Renal cortex interstitium (tissue), 11 donors: ENCODE measurements around the gene TMIE. TPM values are rescaled to one million over a fixed set of nuclear protein-coding genes. Genes with fewer than 3 reads are reported as not detected.

Experiments
- DNase-seq, 11 donors: peaks; one replicate each; pipeline ENCODE4 v3.0.0-alpha.2; 2013; ENCODE audit warnings: low read depth in 9 of 11, low spot score in 4 of 11; ENCODE audit errors: extremely low read depth in 1 of 11
- polyA plus RNA-seq, 3 donors: library from polyadenylated mRNA; unstranded; fragments of 120-200 nt; gene quantifications; one replicate each; pipeline ENCODE4 v1.2.1, GENCODE V29; 2013; ENCODE audit not compliant: insufficient read length in 3 of 3

TMIE gene
- polyA plus RNA-seq, 3 donors: 0.70 to 1.0 (median 0.84) TPM

DNA sequence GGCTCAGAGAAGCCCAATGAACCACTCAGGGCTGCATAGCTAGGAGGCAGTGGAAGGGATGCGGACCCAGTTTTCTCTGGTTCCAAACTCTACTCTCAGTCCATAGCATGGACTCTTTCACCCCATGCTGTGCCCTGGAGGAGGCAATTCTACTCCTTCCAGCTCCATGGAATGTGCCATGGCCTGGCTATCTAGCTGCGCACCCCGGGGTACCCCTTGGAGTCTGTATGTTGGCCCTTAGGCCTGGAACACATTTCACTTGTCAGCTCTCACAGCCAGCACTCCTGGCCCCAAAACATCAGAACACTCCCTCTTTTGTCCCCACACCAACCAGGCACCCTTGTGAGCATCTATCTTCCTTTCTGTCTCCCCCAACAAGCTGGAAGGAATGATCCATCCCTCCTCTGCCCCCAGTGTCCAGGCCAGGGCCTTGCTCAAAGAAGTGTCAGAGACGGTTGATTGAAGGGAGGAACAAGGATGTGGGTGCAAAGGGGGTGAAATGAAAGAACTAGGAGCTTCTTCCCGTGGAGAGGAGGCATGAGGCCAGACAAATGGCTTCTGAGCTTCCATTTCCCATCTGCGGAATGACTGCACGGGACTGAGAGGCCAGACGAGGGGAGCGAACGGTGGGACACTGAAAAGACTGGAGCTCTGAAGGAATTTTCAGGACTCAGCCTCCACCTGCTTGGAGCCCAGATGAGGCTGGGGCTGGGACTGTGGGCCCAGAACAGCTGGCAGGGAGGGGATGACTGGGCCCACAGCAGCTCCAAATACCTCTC lies 13.7 kb downstream of the TMIE start:
- no peak for DNase-seq

DNA sequence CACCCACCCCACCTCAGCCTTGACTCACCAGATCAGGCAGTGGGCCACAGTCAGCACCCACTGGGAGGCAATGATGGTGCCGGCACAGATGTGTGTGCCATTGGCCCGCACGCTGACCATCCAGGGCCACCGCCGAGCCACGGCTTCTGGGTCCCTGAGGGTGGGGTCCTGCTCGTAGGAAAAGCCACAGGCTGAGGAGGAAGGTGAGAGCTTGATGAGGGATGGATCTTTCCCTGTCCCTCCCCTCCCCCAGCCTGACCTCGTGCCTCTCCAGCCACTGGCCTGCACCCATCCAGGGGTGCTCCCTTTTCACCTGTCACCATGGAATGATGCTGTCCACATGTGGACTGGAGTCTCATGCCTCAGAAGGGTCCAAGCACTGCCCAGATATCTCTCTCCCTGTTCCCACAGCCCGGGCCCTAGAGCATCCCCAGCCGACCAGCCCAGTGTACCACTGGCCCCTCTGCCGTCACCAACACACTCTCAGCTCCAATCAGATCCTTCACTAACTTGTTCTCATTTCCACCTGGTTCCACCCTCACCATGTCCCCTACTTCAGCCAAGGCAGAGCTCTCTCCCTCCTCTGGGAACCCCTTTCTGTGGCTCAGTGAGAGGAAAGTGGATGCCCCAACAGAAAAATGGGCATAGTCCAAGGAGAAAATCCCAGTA lies 14.4 kb downstream of the TMIE start:
- DNase-seq: no peak

DNA sequence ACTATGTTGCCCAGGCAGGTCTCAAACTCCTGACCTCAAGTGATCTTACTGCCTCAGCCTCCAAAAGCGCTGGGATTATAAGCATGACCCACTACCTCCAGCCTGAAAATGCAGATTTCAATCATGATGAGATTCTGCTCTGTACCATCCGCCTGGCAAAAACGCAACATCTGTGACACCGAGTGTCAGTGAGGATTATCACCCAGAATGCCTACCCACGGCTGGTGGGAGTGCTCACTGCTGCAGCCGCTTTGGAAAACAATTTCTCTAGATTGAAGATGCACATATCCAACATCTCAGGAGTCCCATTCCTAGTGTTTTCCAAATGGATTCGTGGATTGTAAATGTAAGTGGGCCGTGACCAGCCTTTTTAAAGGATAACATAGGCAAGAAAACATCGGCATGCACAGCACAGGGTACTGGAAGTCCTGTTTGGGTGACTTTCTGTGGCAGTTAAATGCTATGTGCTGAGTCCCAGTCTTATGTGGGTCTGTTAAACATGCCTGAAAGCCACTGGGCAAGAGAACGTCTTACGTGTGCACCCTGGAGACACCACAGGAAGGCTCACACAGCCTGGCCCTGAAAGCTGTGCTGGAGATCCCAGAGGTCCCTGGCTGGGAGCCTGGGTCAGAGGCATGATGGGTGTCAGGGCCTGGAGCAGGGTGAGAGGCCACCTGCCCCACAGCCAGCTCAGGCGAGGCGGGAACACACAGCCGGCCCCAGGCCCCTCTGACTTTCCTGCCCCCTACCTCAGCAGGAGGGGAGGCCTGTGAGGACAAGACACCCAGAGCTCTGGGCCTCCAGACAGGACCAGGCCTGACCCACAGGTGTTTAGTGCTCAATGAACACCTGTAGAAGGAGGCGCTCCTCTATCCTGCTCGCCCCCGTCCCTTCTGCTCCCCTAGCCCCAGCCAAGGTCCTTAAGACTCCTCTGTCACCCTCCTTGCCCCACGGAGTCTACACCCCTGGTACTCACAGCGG lies 15.6 kb downstream of the TMIE start:
- DNase-seq: no peak

DNA sequence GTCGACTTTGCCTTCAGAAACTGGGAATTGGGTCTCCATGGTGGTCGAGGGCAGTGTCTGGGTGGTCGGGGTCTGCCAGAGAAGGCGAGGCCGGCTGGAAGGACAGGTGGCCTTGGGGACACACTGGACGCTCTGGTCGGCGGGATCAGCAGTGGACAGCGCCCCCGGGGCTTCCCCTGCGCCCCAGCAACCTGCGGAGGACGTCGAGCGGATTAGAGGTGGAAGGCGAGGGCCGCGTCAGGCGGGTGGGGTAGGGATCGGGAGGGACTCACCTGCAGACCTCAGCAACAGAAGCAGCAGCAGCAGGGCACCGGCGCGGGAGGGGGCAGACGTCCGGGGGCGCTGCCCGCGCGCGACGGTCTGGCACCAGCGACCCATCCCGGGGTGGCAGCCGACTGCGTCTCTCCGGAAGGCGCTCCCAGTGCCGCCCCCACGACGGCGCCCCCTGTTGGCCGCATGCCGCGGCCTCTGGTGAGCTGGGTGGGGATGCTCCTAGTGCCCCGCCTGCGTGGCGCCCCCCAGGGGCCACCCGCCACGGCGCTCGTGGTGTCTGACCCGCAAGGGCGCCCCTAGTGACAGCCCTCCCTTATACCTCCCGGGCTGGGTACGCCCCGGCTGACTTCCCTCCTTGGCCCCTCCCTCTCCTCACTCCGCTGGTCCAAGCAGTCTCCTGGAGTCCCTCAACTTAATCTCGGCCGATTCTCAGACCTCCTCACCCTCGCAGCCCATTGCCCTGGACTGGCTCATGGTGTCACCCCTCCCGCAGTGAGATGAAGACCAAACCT lies 16.4 kb downstream of the TMIE start, which contains the start of gene PRSS50:
TSS of gene PRSS50 (minus strand) at position 423 of the 785 bp plus-strand sequence. CDS start at position 378, 45 bp downstream.
- no peak for DNase-seq

DNA sequence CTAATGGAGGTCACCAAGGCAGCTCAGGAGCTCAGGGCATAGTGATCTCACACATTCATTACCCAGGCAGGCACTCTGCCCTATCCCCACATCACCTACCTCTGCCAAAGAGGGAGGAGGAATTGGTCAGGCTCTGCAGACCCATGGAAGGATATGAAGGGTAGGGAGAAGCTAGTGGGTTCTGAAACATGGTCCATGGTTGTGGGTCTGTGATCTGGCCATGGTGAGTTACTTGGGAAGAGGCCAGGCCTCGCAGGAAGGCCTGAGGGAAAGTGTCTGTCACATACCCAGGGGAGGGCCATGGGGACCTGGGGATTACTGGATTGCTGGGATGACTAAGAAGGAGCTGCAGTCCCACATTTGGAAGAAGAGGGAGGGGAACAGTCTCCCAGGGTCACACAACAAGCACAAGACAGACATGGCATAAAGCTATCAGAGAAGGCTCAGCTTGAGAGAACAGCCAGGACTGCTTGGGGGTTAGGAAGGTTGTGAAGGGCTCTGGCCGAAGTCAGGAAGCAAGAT lies 17.9 kb downstream of the TMIE start:
- DNase-seq: no peak

DNA sequence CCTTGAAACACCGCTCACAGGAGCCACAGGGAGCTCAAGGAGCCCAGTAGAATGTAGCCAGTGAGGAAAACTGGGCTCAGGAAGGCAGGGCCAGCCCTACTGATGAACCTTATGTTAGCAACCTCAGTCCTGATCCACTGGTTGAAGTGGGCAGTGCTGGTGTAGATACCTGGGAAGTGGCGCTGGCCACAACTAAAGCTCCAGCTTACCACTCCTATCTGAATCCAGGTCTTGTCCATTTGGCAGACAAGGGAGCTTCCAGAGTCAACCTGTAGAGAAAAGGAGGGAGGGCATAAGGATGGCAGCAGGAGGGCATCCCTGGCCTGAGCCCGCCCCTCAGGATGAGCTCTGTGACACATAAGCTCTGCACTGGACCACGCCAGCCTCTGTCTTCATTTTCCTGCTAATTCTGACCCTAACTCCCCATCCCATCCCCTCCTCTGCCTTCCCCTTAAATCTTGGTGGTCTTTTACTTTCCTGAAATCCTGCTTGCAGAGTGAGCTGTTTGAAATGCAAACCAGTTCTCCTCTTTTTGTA lies 18.6 kb downstream of the TMIE start:
- DNase-seq: no peak

DNA sequence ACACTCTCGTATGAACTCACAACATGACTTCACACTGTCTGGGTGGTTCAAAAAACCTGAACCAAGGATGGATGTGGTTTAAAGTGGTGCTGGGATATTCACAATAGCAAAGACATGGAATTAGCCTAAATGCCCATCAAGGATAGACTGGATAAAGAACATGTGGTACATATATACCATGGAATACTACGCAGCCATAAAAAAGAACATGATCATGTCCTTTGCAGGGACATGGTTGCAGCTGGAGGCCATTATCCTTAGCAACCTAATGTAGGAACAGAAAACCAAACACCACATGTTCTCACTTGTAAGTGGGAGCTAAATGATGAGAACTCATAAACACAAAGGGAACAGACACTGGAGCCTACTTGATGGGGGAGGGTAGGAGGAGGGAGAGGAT lies 19.8 kb downstream of the TMIE start:
- DNase-seq: no peak

DNA sequence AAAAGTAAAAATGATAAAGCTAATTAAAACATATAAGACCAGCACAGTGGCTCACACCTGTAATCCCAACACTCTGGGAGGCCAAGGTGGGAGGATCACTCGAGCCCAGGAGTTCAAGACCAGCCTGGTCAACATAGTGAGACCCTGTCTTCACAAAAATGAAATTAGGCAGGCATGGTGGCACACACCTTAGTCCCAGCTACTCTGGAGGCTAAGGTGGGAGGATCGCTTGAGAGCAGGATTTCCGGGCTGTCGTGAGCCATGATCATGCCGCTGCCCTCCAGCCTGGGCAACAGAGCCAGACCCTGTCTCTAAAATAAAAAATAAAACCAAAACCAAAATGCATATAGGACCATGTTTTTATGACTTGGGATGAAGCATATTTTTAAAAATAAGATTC lies 21.3 kb downstream of the TMIE start:
- no peak for DNase-seq

DNA sequence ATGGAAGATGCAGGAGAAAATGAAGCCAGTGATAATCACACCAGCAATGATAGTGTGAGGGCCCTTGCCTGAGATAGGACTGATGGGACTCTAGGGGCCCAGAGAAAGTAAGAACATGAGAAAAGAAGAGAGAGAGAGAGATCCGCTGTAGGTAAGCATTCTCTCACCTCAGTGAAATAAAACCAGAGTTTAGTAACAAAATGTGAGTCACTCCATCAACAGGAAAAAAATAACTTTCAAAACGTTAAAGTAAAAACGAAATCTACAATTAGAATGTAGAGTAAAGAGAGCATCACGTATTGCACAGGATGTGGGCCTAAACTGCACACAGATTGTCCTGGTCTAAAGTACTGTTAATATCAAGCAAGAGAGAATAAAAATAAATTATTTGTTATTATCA lies 23.2 kb downstream of the TMIE start:
- no peak for DNase-seq

DNA sequence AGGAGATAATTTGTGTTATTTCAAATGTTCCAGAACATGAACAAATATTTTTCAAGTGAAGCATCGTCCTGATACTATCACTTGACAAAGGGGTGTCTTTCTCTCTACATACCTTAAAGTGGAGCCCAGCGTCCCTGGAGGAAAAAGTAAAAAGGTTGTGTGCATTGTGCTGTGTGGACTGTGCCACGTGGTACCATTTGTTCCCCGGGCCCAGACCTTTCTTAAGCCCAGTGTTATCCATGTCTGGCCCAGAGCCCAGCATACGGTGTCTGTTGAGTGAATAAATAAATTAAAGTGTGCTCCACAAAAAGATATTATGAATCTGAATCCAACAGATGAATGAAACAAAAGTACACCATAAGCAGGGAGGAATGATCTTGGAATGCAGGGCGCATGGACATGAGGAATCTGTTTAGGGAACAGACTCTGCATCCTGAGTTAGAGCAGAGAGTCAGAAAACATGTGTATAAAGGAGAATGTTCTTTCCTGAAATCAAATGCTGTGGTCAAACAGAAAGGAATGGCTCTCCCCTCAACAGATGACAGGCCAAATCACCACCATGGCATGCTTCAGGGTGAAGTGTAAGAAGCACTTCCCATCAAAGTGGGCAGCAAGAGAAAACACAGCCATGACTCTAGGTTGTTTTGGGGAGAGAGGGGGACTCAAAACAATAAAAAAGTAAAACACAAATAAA lies 24.6 kb downstream of the TMIE start:
- no peak for DNase-seq

DNA sequence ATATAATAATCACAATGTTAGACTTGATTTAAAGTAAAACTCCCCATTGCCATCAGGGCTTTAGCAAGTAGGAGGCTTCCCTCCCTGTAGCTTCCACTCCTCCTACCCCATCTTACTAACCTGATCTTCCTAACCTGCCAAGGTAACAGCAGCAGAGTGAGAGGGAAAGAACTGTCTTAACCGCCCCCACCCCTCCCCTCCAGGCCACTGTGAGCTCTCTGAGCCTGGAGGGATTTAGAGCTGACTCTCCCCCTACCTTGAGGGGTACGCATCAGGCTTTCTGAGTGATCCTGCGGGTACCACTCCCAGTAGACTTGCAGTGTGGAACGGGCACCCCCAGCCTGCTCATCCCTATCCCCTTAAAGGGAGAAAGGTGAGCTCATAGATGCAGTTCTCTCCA lies 27.8 kb downstream of the TMIE start:
- DNase-seq: no peak

DNA sequence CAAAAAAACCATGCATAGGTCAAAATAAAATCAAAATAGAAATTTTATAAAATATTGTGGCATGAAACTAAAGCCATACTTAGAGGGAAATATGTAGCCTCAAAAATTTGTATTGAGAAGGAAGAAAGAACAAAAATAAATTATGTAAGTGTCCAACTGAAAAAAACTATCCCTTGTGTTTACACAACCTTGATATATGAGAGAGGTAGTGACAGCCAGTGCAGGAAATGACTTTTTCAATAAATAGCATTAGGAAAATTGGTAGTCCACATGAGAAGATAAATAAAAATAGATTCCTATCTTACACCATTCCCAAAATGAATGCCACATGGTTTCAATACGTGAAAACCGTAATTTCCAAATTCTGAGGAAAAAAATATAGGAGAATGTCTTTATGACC lies 29.6 kb downstream of the TMIE start:
- DNase-seq: no peak

DNA sequence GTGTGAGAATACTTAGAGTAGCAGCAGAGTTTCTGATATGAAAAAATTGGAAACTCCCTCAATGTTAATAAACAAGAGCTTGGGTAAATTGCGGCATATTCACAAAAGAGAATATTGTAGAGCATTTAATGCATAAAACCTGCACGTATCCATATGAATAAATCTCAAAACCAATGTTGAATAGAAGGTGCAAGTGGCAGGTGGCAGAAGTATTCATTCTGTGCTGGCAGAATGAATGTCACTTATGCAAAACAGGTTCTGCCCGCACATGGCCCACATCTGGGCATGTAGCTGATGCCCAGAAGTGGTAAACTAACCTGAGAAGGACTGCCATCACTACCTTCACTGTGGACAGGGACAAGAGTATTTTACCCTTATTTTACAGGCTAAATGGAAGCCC lies 30.6 kb downstream of the TMIE start:
- no peak for DNase-seq

DNA sequence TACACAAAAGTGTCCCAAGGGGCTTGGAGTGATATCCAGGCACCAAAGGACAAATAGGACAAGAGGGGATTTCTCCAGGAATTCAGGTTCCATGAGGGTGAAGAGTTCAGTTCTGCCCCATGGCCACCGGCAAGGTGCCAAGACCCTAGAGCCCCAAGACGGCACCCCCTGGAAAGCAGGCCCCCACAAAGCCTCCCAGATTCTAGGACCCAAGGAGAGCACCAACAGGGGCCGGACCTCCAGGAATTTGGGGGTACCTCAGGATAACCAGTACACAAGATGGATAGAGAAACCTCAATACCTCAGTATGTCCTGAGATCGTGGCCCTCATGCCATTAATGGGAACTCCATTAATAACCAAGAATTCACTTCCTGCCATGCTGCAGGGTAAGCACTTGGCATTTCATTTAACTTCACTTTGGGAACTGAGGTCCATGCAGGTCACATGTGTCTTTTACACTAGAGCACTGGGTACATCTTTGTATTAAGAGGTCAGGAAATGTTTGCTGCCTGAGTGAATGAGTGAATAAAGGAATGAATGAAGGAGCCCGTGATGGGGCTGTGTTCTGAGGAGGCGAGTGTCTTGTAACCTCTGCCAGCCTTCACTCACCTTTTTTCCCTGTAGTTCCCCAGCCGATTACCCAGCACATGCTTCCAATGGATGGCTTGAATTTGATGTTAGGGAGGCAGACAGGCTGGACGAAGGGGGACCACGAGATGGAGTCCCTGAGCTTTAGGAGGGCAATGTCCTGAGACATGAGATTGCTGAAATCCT lies 32.0 kb downstream of the TMIE start:
- no peak for DNase-seq

DNA sequence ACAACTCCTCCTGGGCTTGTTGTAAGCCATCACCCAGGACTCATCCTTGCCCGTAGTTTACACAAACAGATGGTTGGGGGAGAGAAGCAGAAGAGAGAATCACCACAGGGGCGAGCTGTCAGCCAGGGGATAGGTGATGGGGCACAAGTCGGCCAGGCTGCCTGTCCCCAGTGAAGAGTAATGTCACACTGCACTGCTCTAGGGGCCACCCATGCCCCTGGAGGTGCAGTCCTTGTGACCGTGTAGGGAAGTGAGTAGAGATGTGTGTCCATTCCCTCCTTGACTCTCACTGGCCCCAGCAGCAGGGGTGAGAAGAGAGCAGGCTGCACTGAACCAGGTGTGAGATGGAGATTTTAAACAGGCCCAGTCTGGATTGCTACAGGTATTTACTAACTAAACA lies 33.6 kb downstream of the TMIE start:
- no peak for DNase-seq

DNA sequence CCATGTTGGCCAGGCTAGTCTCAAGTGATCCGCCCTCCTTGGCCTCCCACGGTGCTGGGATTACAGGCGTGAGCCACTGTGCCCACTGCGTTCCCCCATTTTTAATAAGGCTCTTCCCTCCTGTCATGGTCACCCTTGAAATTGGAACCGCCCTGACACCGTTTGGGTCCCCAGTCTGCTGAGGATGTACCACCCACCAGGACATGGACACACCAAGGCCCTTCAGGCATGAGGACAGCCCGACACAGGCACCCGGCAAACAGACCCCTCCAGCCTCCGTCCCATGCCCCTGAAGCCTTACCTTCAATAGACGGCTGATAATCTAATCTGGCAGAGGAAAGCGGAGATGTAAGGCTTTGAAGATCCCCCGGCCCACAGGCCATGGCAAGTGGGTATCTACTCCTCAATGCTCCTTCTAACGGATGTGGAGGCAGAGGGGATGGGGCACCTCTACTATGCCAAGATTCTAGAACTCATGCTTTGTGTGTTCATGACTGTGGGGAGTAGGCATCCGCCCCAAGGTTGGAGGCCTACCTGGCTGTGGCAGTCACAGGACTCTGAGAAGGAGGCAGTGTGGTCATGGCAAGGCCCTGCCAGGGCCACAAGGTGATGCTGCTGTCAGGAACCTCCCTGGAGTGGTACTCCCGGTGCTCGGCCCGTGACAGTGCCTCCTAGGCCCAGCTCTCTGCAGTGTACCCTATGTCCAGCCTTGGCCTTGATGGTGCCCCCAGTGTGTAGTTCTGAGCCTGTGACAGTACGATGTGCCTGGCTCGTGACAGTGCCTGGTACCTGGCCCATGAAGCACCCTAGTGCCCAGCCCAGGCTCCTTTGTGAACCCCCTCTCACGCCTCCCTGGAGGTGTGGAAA lies 35.0 kb downstream of the TMIE start:
- no peak for DNase-seq
